Chondrocyte (in vitro differentiated cells): ENCODE data around the gene SSH3. TPM values are rescaled to one million over a fixed set of nuclear protein-coding genes. Genes with fewer than 3 reads are reported as not detected.

Source experiments
- DNase-seq: peaks from one replicate; pipeline ENCODE4 v3.0.0; 2021; ENCODE audit warnings: mixed read lengths, low spot score
- H3K27ac Mint-ChIP-seq: one replicate; pipeline ENCODE4 v1.8.0; 2021; ENCODE audit warnings: mild to moderate bottlenecking, moderate library complexity, mixed read lengths; ENCODE audit not compliant: unreplicated experiment
- H3K27me3 Mint-ChIP-seq: 2 replicates; pipeline ENCODE4 v1.8.0; 2021; ENCODE audit warnings: low read depth, mixed read lengths
- H3K36me3 Mint-ChIP-seq: 2 replicates; pipeline ENCODE4 v1.8.0; 2021; ENCODE audit warnings: low read depth, mixed read lengths
- H3K4me1 Mint-ChIP-seq: 2 replicates; pipeline ENCODE4 v1.8.0; 2021; ENCODE audit warnings: low read depth, mild to moderate bottlenecking, mixed read lengths
- H3K4me3 Mint-ChIP-seq: one replicate; pipeline ENCODE4 v1.8.0; 2021; ENCODE audit warnings: mild to moderate bottlenecking, moderate library complexity, mixed read lengths; ENCODE audit not compliant: unreplicated experiment
- H3K9me3 Mint-ChIP-seq: 2 replicates; pipeline ENCODE4 v1.8.0; 2021; ENCODE audit warnings: low read depth, mixed read lengths
- total RNA-seq: library from RNA; stranded (reverse); gene quantifications from 3 replicates; pipeline ENCODE4 v1.2.1, GENCODE V29; 2021
- TF ChIP-seq, protein P1 (sequence below): fragments of 200-600 bp; sonication (generic); IDR thresholded peaks from 2 replicates; pipeline ENCODE4 v1.5.0; 2021; ENCODE audit warnings: antibody characterized with exemption, mild to moderate bottlenecking, moderate library complexity

The SSH3 gene
- total RNA-seq, 1 donor from 2014 or later = 28.4 TPM

DNA sequence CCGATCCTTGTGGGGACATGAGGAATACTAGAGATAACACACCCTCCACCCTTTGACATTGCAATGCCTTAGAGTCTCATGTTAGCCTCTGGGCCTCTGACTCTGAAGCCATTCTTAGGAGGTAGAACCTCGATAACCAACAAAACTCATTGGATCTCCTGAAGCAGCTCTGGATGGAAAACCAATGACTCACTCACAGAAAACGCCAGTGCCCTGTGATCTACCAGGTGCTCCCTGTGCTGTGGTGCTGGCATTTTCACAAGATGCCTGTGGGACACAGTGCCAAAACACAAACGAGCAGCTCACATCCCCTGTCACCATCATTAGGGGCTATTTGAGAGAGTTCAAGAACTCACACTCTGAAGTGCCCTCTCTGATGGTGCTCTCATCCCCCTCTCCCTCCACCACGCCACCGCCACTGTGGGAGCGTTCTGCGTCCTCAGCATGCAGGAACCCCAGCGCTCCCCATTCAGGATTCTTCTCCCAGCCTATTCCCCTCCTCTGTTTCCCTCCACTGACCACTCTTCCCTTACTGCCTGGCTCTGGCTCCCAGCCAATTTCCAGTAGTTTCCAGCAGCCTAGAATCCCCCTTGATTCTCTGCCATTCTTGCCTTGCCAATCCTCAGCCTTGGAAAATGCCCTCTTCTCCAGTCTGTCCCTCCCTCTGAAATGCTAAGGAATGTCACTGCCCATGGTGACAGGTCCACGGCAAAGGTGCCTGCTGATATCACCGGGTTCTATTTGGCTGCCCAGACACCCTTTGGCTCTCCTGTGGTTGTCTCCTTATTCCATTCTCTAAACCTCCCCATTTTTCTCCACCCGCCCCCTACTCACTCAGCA, 54.7 kb downstream of the SSH3 start:
- H3K27me3 Mint-ChIP-seq = no peaks in the 10 kb centered on the region
- H3K36me3 Mint-ChIP-seq = peaks cover 2% of the 10 kb centered on the region
- peaks cover 48% of the 10 kb centered on the region for H3K4me1 Mint-ChIP-seq
- H3K27ac Mint-ChIP-seq = peak overlapping the region; percentile 71
- TF ChIP-seq, protein P1, sequence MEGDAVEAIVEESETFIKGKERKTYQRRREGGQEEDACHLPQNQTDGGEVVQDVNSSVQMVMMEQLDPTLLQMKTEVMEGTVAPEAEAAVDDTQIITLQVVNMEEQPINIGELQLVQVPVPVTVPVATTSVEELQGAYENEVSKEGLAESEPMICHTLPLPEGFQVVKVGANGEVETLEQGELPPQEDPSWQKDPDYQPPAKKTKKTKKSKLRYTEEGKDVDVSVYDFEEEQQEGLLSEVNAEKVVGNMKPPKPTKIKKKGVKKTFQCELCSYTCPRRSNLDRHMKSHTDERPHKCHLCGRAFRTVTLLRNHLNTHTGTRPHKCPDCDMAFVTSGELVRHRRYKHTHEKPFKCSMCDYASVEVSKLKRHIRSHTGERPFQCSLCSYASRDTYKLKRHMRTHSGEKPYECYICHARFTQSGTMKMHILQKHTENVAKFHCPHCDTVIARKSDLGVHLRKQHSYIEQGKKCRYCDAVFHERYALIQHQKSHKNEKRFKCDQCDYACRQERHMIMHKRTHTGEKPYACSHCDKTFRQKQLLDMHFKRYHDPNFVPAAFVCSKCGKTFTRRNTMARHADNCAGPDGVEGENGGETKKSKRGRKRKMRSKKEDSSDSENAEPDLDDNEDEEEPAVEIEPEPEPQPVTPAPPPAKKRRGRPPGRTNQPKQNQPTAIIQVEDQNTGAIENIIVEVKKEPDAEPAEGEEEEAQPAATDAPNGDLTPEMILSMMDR = no peak
- H3K4me3 Mint-ChIP-seq = no peak overlapping the region
- no peaks in the 10 kb centered on the region for H3K9me3 Mint-ChIP-seq
- DNase-seq = no peak

Other genes starting within 250 kb of the SSH3 start
- 17.4 to 26.5 TPM (median 26.0 TPM) in 3 replicates for gene RHOD, start 246.7 kb upstream of the SSH3 start, total RNA-seq
- 53.5 to 58.1 TPM (median 54.3 TPM) in 3 replicates for gene KDM2A, start 184.3 kb upstream of the SSH3 start, total RNA-seq
- 34.0 to 38.3 TPM (median 36.1 TPM) in 3 replicates for gene GRK2, start 37.1 kb upstream of the SSH3 start, total RNA-seq
- gene ANKRD13D, start 14.2 kb upstream of the SSH3 start, total RNA-seq = 40.0 to 51.8 TPM (median 47.8 TPM) in 3 replicates
- gene POLD4, start 50.0 kb downstream of the SSH3 start, total RNA-seq = 48.8 to 67.7 TPM (median 63.4 TPM) in 3 replicates
- gene CLCF1, start 70.1 kb downstream of the SSH3 start, total RNA-seq = 2.0 to 5.6 TPM (median 4.9 TPM) in 3 replicates
- 11.1 to 14.6 TPM (median 11.6 TPM) in 3 replicates for gene RAD9A, start 88.5 kb downstream of the SSH3 start, total RNA-seq
- 95.2 to 113 TPM (median 109 TPM) in 3 replicates for gene PPP1CA, start 98.3 kb downstream of the SSH3 start, total RNA-seq
- gene TBC1D10C, start 100.6 kb downstream of the SSH3 start, total RNA-seq = not detected in 3 replicates
- gene CARNS1, start 112.1 kb downstream of the SSH3 start, total RNA-seq = 0.36 to 1.8 TPM (median 1.8 TPM) in 3 replicates
- 40.3 to 44.2 TPM (median 42.3 TPM) in 3 replicates for gene RPS6KB2, start 125.0 kb downstream of the SSH3 start, total RNA-seq
- 0.47 to 0.95 TPM (median 0.73 TPM) in 3 replicates for gene PTPRCAP, start 134.2 kb downstream of the SSH3 start, total RNA-seq
- 74.7 to 80.9 TPM (median 80.1 TPM) in 3 replicates for gene CORO1B, start 139.9 kb downstream of the SSH3 start, total RNA-seq
- not detected in 3 replicates for gene GPR152, start 149.2 kb downstream of the SSH3 start, total RNA-seq
- gene CABP4, start 151.8 kb downstream of the SSH3 start, total RNA-seq = not detected in 3 replicates
- gene TMEM134, start 165.7 kb downstream of the SSH3 start, total RNA-seq = 50.9 to 62.4 TPM (median 57.1 TPM) in 3 replicates
- gene AIP, start 179.5 kb downstream of the SSH3 start, total RNA-seq = 53.6 to 58.8 TPM (median 54.3 TPM) in 3 replicates
- 39.8 to 44.7 TPM (median 40.5 TPM) in 3 replicates for gene PITPNM1, start 201.8 kb downstream of the SSH3 start, total RNA-seq
- 27.5 to 42.5 TPM (median 36.6 TPM) in 3 replicates for gene CDK2AP2, start 204.6 kb downstream of the SSH3 start, total RNA-seq
- gene CABP2, start 219.9 kb downstream of the SSH3 start, total RNA-seq = not detected in 3 replicates